ENCODE measurements around the gene PRTN3.
"Not testable (repeated sequence)": the region's sequence is repeated elsewhere in the genome, so short reads cannot be mapped to it uniquely, and the experiment has no call there.

Gene PRTN3

GRCh38 chr19:868458-869244 is 27.9 kb downstream of the PRTN3 start:
- DNase-seq: no peak

GRCh38 chr19:869245-870177 is 28.7 kb downstream of the PRTN3 start:
- DNase-seq: no peak

- no peak for DNase-seq
These were observed 29.5 kb downstream of the PRTN3 start for GRCh38 chr19:870314-870713.

- peak; percentile 51 for DNase-seq
These were observed 30.2 kb downstream of the PRTN3 start for GRCh38 chr19:870963-871401.

GRCh38 chr19:871446-872265 is 30.9 kb downstream of the PRTN3 start:
- peak; percentile 7 for DNase-seq

- no peak for DNase-seq
These were observed 31.6 kb downstream of the PRTN3 start for GRCh38 chr19:872266-872951.

- no peak for DNase-seq
These were observed 32.3 kb downstream of the PRTN3 start for GRCh38 chr19:873084-873483.

- DNase-seq: no peak
These were observed 32.8 kb downstream of the PRTN3 start for GRCh38 chr19:873561-874041.

- DNase-seq: no peak
These were observed 34.6 kb downstream of the PRTN3 start for GRCh38 chr19:875265-875879.

- no peak for DNase-seq
These were observed 35.3 kb downstream of the PRTN3 start for GRCh38 chr19:876089-876488.

- no peak for DNase-seq
These were observed 36.0 kb downstream of the PRTN3 start for GRCh38 chr19:876780-877314.

GRCh38 chr19:877992-878660 is 37.3 kb downstream of the PRTN3 start:
- DNase-seq: not testable (repeated sequence)

GRCh38 chr19:878751-879561 is 38.2 kb downstream of the PRTN3 start:
- not testable (repeated sequence) for DNase-seq

- DNase-seq: no peak
These were observed 39.1 kb downstream of the PRTN3 start for GRCh38 chr19:879711-880438.

GRCh38 chr19:881385-882071 is 40.7 kb downstream of the PRTN3 start:
- DNase-seq: no peak

GRCh38 chr19:882871-883497 is 42.2 kb downstream of the PRTN3 start:
- DNase-seq: no peak

- DNase-seq: no peak
These were observed 42.9 kb downstream of the PRTN3 start for GRCh38 chr19:883661-884211.
